Peyer's patch (tissue), 4 donors: ENCODE measurements around the gene CAPN9. TPM values are rescaled to one million over a fixed set of nuclear protein-coding genes. Genes with fewer than 3 reads are reported as not detected.

Source experiments
- DNase-seq, 3 donors: peaks; one replicate each; pipeline ENCODE4 v3.0.0-alpha.2; 2017 to 2019
- H3K27ac ChIP-seq, 4 donors: fragments of 200-600 bp; sonication (generic); one replicate each; pipeline ENCODE4 v1.5.1; 2016 to 2019
- H3K27me3 ChIP-seq, 2 donors: fragments of 200-600 bp; sonication (generic); one replicate each; pipeline ENCODE4 v1.5.1; 2019
- H3K36me3 ChIP-seq, 3 donors: fragments of 200-600 bp; sonication (generic); one replicate each; pipeline ENCODE4 v1.5.1; 2016 to 2019
- H3K4me1 ChIP-seq, 4 donors: fragments of 200-600 bp; sonication (generic); one replicate each; pipeline ENCODE4 v1.5.1; 2016 to 2019
- H3K4me3 ChIP-seq, 4 donors: fragments of 200-600 bp; sonication (generic); 1 replicate in 3 of 4; 2 replicates in 1 of 4; pipeline ENCODE4 v1.5.1; 2016 to 2019; ENCODE audit warnings: mild to moderate bottlenecking in 1 of 4
- H3K9me3 ChIP-seq, 4 donors: fragments of 200-600 bp; sonication (generic); one replicate each; pipeline ENCODE4 v1.5.1; 2016 to 2019; ENCODE audit warnings: mild to moderate bottlenecking in 1 of 4
- POLR2A ChIP-seq, 2 donors: fragments of 450-650 bp; IDR thresholded peaks; one replicate each; pipeline ENCODE4 v1.5.1; 2017; ENCODE audit warnings: antibody characterized with exemption in 2 of 2, mild to moderate bottlenecking in 2 of 2, moderate library complexity in 2 of 2
- total RNA-seq, 4 donors: library from RNA; depleted of rRNA; stranded (reverse); fragments of >200 nt; gene quantifications; one replicate each; pipeline ENCODE4 v1.1.0, GENCODE V29; 2016
- TF ChIP-seq, protein P1 (sequence below), 6 experiments: fragments of 450-650 bp in 4 of 6; fragments of 200-600 bp in 2 of 6; sonication (generic) in 1 of 6; IDR thresholded peaks; one replicate each; pipeline ENCODE4 v1.5.1; 2017 to 2019; ENCODE audit warnings: antibody characterized with exemption in 6 of 6, mild to moderate bottlenecking in 3 of 6, moderate library complexity in 1 of 6

Gene CAPN9
- total RNA-seq, 4 donors from 2014 or later, result 23.7 to 43.1 (median 33.4) TPM

- H3K4me1 ChIP-seq, result no peaks in the 10 kb centered on the region
- no peak overlapping the region for H3K27ac ChIP-seq
- H3K27me3 ChIP-seq, result no peaks in the 10 kb centered on the region
- no peaks in the 10 kb centered on the region for H3K9me3 ChIP-seq
- H3K4me3 ChIP-seq, result no peak overlapping the region
- H3K36me3 ChIP-seq, result no peaks in the 10 kb centered on the region
- no peak for DNase-seq
- no peak for TF ChIP-seq POLR2A (IDR thresholded peaks at IDR 0.05)
- TF ChIP-seq, protein P1, sequence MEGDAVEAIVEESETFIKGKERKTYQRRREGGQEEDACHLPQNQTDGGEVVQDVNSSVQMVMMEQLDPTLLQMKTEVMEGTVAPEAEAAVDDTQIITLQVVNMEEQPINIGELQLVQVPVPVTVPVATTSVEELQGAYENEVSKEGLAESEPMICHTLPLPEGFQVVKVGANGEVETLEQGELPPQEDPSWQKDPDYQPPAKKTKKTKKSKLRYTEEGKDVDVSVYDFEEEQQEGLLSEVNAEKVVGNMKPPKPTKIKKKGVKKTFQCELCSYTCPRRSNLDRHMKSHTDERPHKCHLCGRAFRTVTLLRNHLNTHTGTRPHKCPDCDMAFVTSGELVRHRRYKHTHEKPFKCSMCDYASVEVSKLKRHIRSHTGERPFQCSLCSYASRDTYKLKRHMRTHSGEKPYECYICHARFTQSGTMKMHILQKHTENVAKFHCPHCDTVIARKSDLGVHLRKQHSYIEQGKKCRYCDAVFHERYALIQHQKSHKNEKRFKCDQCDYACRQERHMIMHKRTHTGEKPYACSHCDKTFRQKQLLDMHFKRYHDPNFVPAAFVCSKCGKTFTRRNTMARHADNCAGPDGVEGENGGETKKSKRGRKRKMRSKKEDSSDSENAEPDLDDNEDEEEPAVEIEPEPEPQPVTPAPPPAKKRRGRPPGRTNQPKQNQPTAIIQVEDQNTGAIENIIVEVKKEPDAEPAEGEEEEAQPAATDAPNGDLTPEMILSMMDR (IDR thresholded peaks at IDR 0.05), result no peak
Measured at GRCh38 chr1:230800891-230801840, 54.0 kb downstream of the CAPN9 start.

DNA sequence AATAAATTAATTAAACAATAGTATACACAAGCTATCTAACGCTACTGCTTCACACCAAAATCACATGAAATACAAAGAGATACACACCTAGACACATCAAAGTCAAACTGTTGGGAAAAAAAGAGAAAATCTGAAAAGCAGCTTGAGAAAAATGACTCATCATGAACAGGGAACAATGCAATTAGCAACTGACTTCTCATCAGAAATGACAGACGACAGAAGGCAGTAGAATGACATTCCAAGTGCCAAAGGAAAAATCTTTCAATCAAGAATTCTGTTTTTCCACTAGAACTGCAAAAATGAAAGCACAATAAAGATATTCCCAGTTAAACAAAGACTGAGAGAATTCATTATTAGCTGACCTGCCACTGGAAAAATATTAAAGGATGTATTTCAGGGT, 57.2 kb downstream of the CAPN9 start:
- no peaks in the 10 kb centered on the region for H3K36me3 ChIP-seq
- no peaks in the 10 kb centered on the region for H3K4me1 ChIP-seq
- no peaks in the 10 kb centered on the region for H3K9me3 ChIP-seq
- H3K27ac ChIP-seq, result no peak overlapping the region
- DNase-seq, result no peak
- TF ChIP-seq POLR2A (IDR thresholded peaks at IDR 0.05), result no peak
- TF ChIP-seq, protein P1 (IDR thresholded peaks at IDR 0.05), result no peak
- H3K4me3 ChIP-seq, result no peak overlapping the region
- no peaks in the 10 kb centered on the region for H3K27me3 ChIP-seq

DNA sequence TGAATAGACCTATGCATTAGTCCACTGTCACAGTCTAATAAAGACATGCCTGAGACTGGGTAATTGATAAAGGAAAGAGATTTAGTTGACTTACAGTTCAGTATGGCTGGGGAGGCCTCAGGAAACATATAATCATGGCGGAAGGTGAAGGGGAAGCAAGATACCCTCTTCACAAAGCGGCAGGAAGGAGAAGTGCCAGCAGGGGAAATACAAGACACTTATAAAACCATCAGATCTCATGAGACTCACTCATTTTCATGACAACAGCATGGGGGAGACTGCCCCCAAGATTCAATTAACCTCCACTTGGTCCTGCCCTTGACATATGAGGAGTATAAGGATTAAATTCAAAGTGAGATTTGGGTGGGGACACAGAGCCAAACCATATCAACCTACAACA, 59.4 kb downstream of the CAPN9 start:
- Histone ChIP-seq H3K9me3 (no peaks in the 10 kb centered on the region), H3K4me3 (no peak overlapping the region), H3K36me3 (no peaks in the 10 kb centered on the region), H3K27ac (no peak overlapping the region), H3K4me1 (no peaks in the 10 kb centered on the region), H3K27me3 (no peaks in the 10 kb centered on the region)
- TF ChIP-seq POLR2A (IDR thresholded peaks at IDR 0.05), result no peak
- TF ChIP-seq, protein P1 (IDR thresholded peaks at IDR 0.05), result no peak
- no peak for DNase-seq

DNA sequence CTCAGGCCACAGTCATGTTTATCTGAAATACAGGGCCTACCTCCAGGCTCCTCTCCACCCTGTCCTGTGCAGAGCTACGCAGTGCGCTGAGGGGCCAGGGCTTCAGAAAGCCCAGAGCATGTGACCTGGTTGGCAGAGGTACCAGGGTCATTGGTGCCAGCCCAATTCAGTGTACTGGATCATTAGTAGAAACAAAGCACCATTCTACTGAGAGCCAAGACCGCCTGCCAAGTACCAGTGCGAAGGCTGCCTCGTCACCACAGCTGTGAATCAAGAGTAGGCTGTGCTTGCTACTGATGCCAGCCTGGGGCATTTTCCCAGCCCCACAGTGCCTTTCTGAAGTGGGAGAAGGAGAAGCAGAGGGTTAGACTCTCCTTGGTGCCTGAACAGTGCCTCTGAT, 59.8 kb downstream of the CAPN9 start:
- Histone ChIP-seq H3K27me3 (no peaks in the 10 kb centered on the region), H3K27ac (no peak overlapping the region), H3K9me3 (no peaks in the 10 kb centered on the region), H3K4me3 (no peak overlapping the region), H3K4me1 (no peaks in the 10 kb centered on the region), H3K36me3 (no peaks in the 10 kb centered on the region)
- DNase-seq, result no peak
- TF ChIP-seq, protein P1 (IDR thresholded peaks at IDR 0.05), result no peak
- no peak for TF ChIP-seq POLR2A (IDR thresholded peaks at IDR 0.05)

DNA sequence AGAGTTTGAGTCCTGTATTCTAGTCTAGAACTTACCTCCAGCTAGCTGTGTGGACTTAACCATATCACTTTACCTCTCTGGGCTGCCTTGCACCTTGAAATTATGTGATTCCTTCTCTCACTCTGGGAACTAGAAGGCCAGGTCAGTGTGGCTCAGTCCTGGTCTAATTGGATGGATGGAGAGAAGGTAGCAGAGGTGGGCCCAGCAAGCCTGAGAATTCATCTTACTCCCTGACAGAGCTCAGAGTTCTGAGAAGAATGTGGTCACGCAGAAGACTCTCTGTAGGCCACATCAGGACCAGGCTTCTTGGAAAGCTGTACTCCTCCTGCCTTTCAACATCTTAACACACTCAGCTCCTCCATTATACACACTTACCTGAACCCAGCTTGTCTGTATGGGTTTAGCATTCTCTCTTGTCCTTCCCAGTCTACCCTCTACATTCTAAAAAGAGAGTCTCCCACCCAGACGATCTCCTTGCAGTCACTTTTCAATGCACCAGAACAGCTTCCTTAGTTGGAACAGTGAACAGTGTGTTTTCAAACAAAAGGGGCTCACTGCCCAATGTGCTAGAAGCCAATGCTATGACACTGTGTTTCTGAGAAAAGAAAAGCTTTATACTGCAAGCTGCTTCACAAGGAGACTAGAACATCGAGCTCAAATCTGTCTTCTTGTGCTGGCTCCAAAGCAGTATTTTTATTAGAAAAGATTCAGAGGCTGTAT, 60.5 kb downstream of the CAPN9 start:
- no peak for DNase-seq
- Histone ChIP-seq H3K4me3 (no peak overlapping the region), H3K4me1 (no peaks in the 10 kb centered on the region)

More for the DNA sequence above, 60.5 kb downstream of the CAPN9 start:
- no peak for TF ChIP-seq POLR2A (IDR thresholded peaks at IDR 0.05)
- TF ChIP-seq, protein P1 (IDR thresholded peaks at IDR 0.05), result no peak
- Histone ChIP-seq H3K9me3 (peaks cover 0 to 6% (median 2%) of the 10 kb centered on the region in 4 donors), H3K27ac (no peak overlapping the region), H3K36me3 (no peaks in the 10 kb centered on the region), H3K27me3 (no peaks in the 10 kb centered on the region)
